ENCODE data around the gene DDX60. TPM values are rescaled to one million over a fixed set of nuclear protein-coding genes. Genes with fewer than 3 reads are reported as not detected.
"Not testable (repeated sequence)": the region's sequence is repeated elsewhere in the genome, so short reads cannot be mapped to it uniquely, and the experiment has no call there.

The DDX60 gene
- total RNA-seq, 4 donors from 2014 or later, result 6.1 to 17.3 (median 15.4) TPM

GRCh38 chr4:168334053-168334452 lies 15.5 kb upstream of the DDX60 start:
- Histone ChIP-seq H3K4me1 (no peaks in the 10 kb centered on the region), H3K36me3 (no peaks in the 10 kb centered on the region), H3K27ac (no peak overlapping the region), H3K4me3 (no peak overlapping the region), H3K27me3 (no peaks in the 10 kb centered on the region), H3K9me3 (no peaks in the 10 kb centered on the region)
- no peak for DNase-seq (ENCODE audit: low spot score in 2 of 2)
- WGBS, result 89% methylated on average over 1 of the region's 1 CpG
- no peak for TF ChIP-seq CTCF (IDR thresholded peaks at IDR 0.05)

- not testable (repeated sequence) for H3K4me3 ChIP-seq; DNase-seq (ENCODE audit: low spot score in 2 of 2); H3K27ac ChIP-seq; H3K4me1 ChIP-seq; H3K36me3 ChIP-seq; H3K27me3 ChIP-seq; H3K9me3 ChIP-seq
- 82% methylated on average over 2 of the region's 3 CpGs for WGBS
Measured at GRCh38 chr4:168330575-168330974, 12.0 kb upstream of the DDX60 start.

GRCh38 chr4:168325591-168325990 lies 7.0 kb upstream of the DDX60 start:
- Histone ChIP-seq H3K9me3 (no peaks in the 10 kb centered on the region), H3K36me3 (no peaks in the 10 kb centered on the region), H3K4me1 (no peaks in the 10 kb centered on the region), H3K27me3 (no peaks in the 10 kb centered on the region), H3K27ac (no peak overlapping the region), H3K4me3 (no peak overlapping the region)
- TF ChIP-seq POLR2A (IDR thresholded peaks at IDR 0.05) (no peak), EP300 (IDR thresholded peaks at IDR 0.05) (no peak), POLR2AphosphoS5 (IDR thresholded peaks at IDR 0.05) (no peak), CTCF (IDR thresholded peaks at IDR 0.05) (no peak)
- DNase-seq (ENCODE audit: low spot score in 2 of 2), result no peak
- 90% methylated on average over 4 of the region's 4 CpGs for WGBS

GRCh38 chr4:168321006-168321405 lies 2.5 kb upstream of the DDX60 start:
- WGBS, result 81% methylated on average over 3 of the region's 3 CpGs
- Histone ChIP-seq H3K27me3 (no peaks in the 10 kb centered on the region), H3K36me3 (no peaks in the 10 kb centered on the region), H3K9me3 (no peaks in the 10 kb centered on the region), H3K27ac (no peak overlapping the region), H3K4me3 (no peak overlapping the region), H3K4me1 (peaks cover 20% of the 10 kb centered on the region)
- DNase-seq (ENCODE audit: low spot score in 2 of 2), result no peak
- TF ChIP-seq CTCF (IDR thresholded peaks at IDR 0.05), result no peak
- TF ChIP-seq POLR2AphosphoS5 (IDR thresholded peaks at IDR 0.05), result no peak
- no peak for TF ChIP-seq POLR2A (IDR thresholded peaks at IDR 0.05)
- no peak for TF ChIP-seq EP300 (IDR thresholded peaks at IDR 0.05)

GRCh38 chr4:168319486-168320019 lies 1.0 kb upstream of the DDX60 start:
- no peak for DNase-seq (ENCODE audit: low spot score in 2 of 2)
- Histone ChIP-seq H3K4me3 (peak overlapping the region; percentile 65), H3K9me3 (no peaks in the 10 kb centered on the region), H3K4me1 (peaks cover 20% of the 10 kb centered on the region), H3K36me3 (no peaks in the 10 kb centered on the region), H3K27me3 (no peaks in the 10 kb centered on the region), H3K27ac (no peak overlapping the region)
- WGBS, result 44% methylated on average over 3 of the region's 3 CpGs
- TF ChIP-seq CTCF (IDR thresholded peaks at IDR 0.05), result no peak
- TF ChIP-seq EP300 (IDR thresholded peaks at IDR 0.05), result no peak
- TF ChIP-seq POLR2AphosphoS5 (IDR thresholded peaks at IDR 0.05), result no peak

- H3K4me3 ChIP-seq, result peak overlapping the region; percentile 65
- TF ChIP-seq EP300 (IDR thresholded peaks at IDR 0.05) (no peak), POLR2AphosphoS5 (IDR thresholded peaks at IDR 0.05) (no peak), POLR2A (IDR thresholded peaks at IDR 0.05) (no peak), CTCF (IDR thresholded peaks at IDR 0.05) (no peak)
- WGBS, result 76% methylated on average over 4 of the region's 4 CpGs
Measured at GRCh38 chr4:168317621-168318020, 931 bp downstream of the DDX60 start.

More at GRCh38 chr4:168317621-168318020, 931 bp downstream of the DDX60 start:
- Histone ChIP-seq H3K36me3 (no peaks in the 10 kb centered on the region), H3K27me3 (no peaks in the 10 kb centered on the region), H3K9me3 (no peaks in the 10 kb centered on the region), H3K27ac (peak overlapping the region; percentile 87), H3K4me1 (peaks cover 20% of the 10 kb centered on the region)
- DNase-seq (ENCODE audit: low spot score in 2 of 2), result no peak

Data from suprapubic skin (tissue), 4 donors.